Measurements from ENCODE around the gene TRIM71.

TRIM71 gene

GRCh38 chr3:32850226-32850625 lies 32.4 kb downstream of the TRIM71 start:
- Histone ChIP-seq H3K14ac (ENCODE audit: low read length in 2 of 2) (no peak overlapping the region), H2BK120ac (ENCODE audit: low read depth, low read length) (no peak overlapping the region), H3K18ac (ENCODE audit: low read depth in 1 of 2, low read length in 2 of 2) (no peak overlapping the region), H3K4me2 (ENCODE audit: low read length, poor library complexity, severe bottlenecking) (no peak overlapping the region), H2AFZ (ENCODE audit: low read depth, low read length) (no peak overlapping the region), H3K4me1 (ENCODE audit: control insufficient read depth, insufficient read depth, low read depth, low read length) (no peaks in the 10 kb centered on the region), H3K9me3 (ENCODE audit: control insufficient read depth, low read length) (no peaks in the 10 kb centered on the region), H2AK5ac (ENCODE audit: low read length, severe bottlenecking) (no peak overlapping the region), H2BK15ac (ENCODE audit: low read depth, poor library complexity, severe bottlenecking) (no peak overlapping the region), H3K4me3 (ENCODE audit: insufficient read depth in 1 of 2, low read depth in 1 of 2, low read length in 2 of 2) (no peak overlapping the region), H3K36me3 (ENCODE audit: control insufficient read depth in 1 of 2, insufficient read depth in 2 of 2, low read depth in 1 of 2, low read length in 2 of 2) (no peaks in the 10 kb centered on the region), H4K8ac (ENCODE audit: low read length) (no peak overlapping the region), H3K23ac (ENCODE audit: low read length in 2 of 2) (no peak overlapping the region), H4K91ac (ENCODE audit: low read length) (no peak overlapping the region), H3K9ac (ENCODE audit: low read length) (no peak overlapping the region), H2BK12ac (ENCODE audit: low read length in 2 of 2) (no peak overlapping the region), H3K79me1 (replicated peaks; ENCODE audit: low read length, poor library complexity, severe bottlenecking) (no peaks in the 10 kb centered on the region), H2BK5ac (ENCODE audit: low read depth, low read length, poor library complexity, severe bottlenecking) (no peak overlapping the region), H3K27ac (ENCODE audit: low read length, poor library complexity, severe bottlenecking) (no peak overlapping the region), H3K4ac (ENCODE audit: low read depth in 1 of 2, low read length in 2 of 2) (no peak overlapping the region), H3K27me3 (ENCODE audit: control insufficient read depth in 1 of 2, insufficient read depth in 1 of 2, low read length in 2 of 2) (peaks cover 7 to 11% of the 10 kb centered on the region in 2 experiments)
- DNase-seq = peak; percentile 5
- WGBS = 97% methylated on average over 1 of the region's 3 CpGs

- no peak overlapping the region for H2BK15ac ChIP-seq (ENCODE audit: low read depth, poor library complexity, severe bottlenecking)
- no peak overlapping the region for H2AK5ac ChIP-seq (ENCODE audit: low read length, severe bottlenecking)
- H3K4me1 ChIP-seq (ENCODE audit: control insufficient read depth, insufficient read depth, low read depth, low read length) = no peaks in the 10 kb centered on the region
- H3K4me3 ChIP-seq (ENCODE audit: insufficient read depth in 1 of 2, low read depth in 1 of 2, low read length in 2 of 2) = no peak overlapping the region
- H3K79me1 ChIP-seq (replicated peaks; ENCODE audit: low read length, poor library complexity, severe bottlenecking) = no peaks in the 10 kb centered on the region
- H3K18ac ChIP-seq (ENCODE audit: low read depth in 1 of 2, low read length in 2 of 2) = no peak overlapping the region
- H3K4me2 ChIP-seq (ENCODE audit: low read length, poor library complexity, severe bottlenecking) = no peak overlapping the region
- no peak overlapping the region for H4K8ac ChIP-seq (ENCODE audit: low read length)
- no peak overlapping the region for H2BK120ac ChIP-seq (ENCODE audit: low read depth, low read length)
- H4K91ac ChIP-seq (ENCODE audit: low read length) = no peak overlapping the region
- H3K14ac ChIP-seq (ENCODE audit: low read length in 2 of 2) = no peak overlapping the region
- H3K4ac ChIP-seq (ENCODE audit: low read depth in 1 of 2, low read length in 2 of 2) = no peak overlapping the region
- no peaks in the 10 kb centered on the region for H3K36me3 ChIP-seq (ENCODE audit: control insufficient read depth in 1 of 2, insufficient read depth in 2 of 2, low read depth in 1 of 2, low read length in 2 of 2)
- H2BK5ac ChIP-seq (ENCODE audit: low read depth, low read length, poor library complexity, severe bottlenecking) = no peak overlapping the region
- DNase-seq = no peak
- 36% methylated on average over 2 of the region's 5 CpGs for WGBS
- H3K9ac ChIP-seq (ENCODE audit: low read length) = no peak overlapping the region
- no peak overlapping the region for H3K23ac ChIP-seq (ENCODE audit: low read length in 2 of 2)
- H3K9me3 ChIP-seq (ENCODE audit: control insufficient read depth, low read length) = no peaks in the 10 kb centered on the region
- H3K27me3 ChIP-seq (ENCODE audit: control insufficient read depth in 1 of 2, insufficient read depth in 1 of 2, low read length in 2 of 2) = peaks cover 7 to 11% of the 10 kb centered on the region in 2 experiments
- H3K27ac ChIP-seq (ENCODE audit: low read length, poor library complexity, severe bottlenecking) = no peak overlapping the region
- no peak overlapping the region for H2BK12ac ChIP-seq (ENCODE audit: low read length in 2 of 2)
- no peak overlapping the region for H2AFZ ChIP-seq (ENCODE audit: low read depth, low read length)
Measured at GRCh38 chr3:32850636-32851035, 32.8 kb downstream of the TRIM71 start.

DNA sequence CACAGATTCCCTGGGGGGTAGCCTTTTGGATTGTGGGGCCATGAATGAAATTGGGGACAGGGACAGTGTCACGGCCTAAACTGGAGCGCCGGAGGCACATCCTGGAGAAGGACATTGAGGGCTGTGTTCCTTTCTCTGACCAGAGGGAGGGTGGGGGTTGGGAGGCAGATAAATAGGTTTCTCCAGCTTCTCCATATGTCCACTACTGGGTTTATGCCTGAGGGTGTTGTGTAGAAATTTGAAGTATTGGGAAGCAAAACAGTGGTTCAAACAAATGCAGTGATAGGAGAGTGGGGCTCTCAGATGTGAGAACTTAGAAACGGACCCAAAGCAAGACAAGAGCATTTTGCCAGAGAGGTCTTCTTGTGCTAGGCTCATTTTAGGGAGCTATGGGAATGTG lies 34.3 kb downstream of the TRIM71 start:
- no peak overlapping the region for H4K91ac ChIP-seq (ENCODE audit: low read length)
- H3K27me3 ChIP-seq (ENCODE audit: control insufficient read depth in 1 of 2, insufficient read depth in 1 of 2, low read length in 2 of 2) = peaks cover 11% of the 10 kb centered on the region in 2 experiments
- H3K27ac ChIP-seq (ENCODE audit: low read length, poor library complexity, severe bottlenecking) = no peak overlapping the region
- no peak overlapping the region for H3K4ac ChIP-seq (ENCODE audit: low read depth in 1 of 2, low read length in 2 of 2)
- H3K4me1 ChIP-seq (ENCODE audit: control insufficient read depth, insufficient read depth, low read depth, low read length) = no peaks in the 10 kb centered on the region
- no peak overlapping the region for H2BK120ac ChIP-seq (ENCODE audit: low read depth, low read length)
- DNase-seq = no peak
- no peak overlapping the region for H3K23ac ChIP-seq (ENCODE audit: low read length in 2 of 2)
- H2BK12ac ChIP-seq (ENCODE audit: low read length in 2 of 2) = no peak overlapping the region
- no peak overlapping the region for H4K8ac ChIP-seq (ENCODE audit: low read length)
- H3K36me3 ChIP-seq (ENCODE audit: control insufficient read depth in 1 of 2, insufficient read depth in 2 of 2, low read depth in 1 of 2, low read length in 2 of 2) = no peaks in the 10 kb centered on the region
- H3K4me2 ChIP-seq (ENCODE audit: low read length, poor library complexity, severe bottlenecking) = no peak overlapping the region
- no peak overlapping the region for H2AK5ac ChIP-seq (ENCODE audit: low read length, severe bottlenecking)
- H2BK5ac ChIP-seq (ENCODE audit: low read depth, low read length, poor library complexity, severe bottlenecking) = no peak overlapping the region
- no peak overlapping the region for H2BK15ac ChIP-seq (ENCODE audit: low read depth, poor library complexity, severe bottlenecking)
- no peak overlapping the region for H3K9ac ChIP-seq (ENCODE audit: low read length)
- no peaks in the 10 kb centered on the region for H3K79me1 ChIP-seq (replicated peaks; ENCODE audit: low read length, poor library complexity, severe bottlenecking)
- no peaks in the 10 kb centered on the region for H3K9me3 ChIP-seq (ENCODE audit: control insufficient read depth, low read length)
- H3K4me3 ChIP-seq (ENCODE audit: insufficient read depth in 1 of 2, low read depth in 1 of 2, low read length in 2 of 2) = no peak overlapping the region
- no peak overlapping the region for H3K18ac ChIP-seq (ENCODE audit: low read depth in 1 of 2, low read length in 2 of 2)
- WGBS = 91% methylated on average over 4 of the region's 4 CpGs
- no peak overlapping the region for H2AFZ ChIP-seq (ENCODE audit: low read depth, low read length)
- no peak overlapping the region for H3K14ac ChIP-seq (ENCODE audit: low read length in 2 of 2)

DNA sequence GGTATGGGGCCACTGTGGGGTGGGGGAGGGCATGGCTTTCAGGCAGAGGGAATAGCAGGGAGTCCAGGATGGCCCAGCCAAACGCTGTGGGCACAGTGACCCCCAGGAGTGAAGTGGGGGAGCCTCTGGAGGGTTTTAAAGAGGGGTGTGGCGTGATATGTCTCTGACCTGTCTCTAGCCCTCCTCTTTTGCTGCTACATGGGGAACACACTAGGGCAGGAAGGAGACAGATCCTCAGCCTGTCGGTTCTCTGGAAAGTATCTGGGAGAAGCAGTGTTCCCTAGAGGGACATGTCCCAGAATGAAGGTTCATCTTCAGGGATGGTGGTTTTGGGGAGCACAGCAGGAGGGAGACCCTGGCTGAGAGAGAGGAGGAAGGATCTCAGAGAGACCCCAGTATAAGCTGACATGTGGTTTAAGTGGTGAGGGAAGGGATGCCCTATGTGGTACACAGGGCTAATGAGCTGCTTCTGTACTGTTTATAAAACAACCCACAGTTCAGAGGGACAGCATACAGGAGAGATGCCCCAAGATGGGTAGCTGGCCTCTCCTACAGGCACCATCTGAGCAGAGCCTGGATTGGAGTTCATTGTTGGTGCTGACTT lies 37.7 kb downstream of the TRIM71 start:
- no peak overlapping the region for H3K23ac ChIP-seq (ENCODE audit: low read length in 2 of 2)
- H3K4me2 ChIP-seq (ENCODE audit: low read length, poor library complexity, severe bottlenecking) = no peak overlapping the region
- WGBS = 76% methylated on average over 3 of the region's 3 CpGs
- no peaks in the 10 kb centered on the region for H3K4me1 ChIP-seq (ENCODE audit: control insufficient read depth, insufficient read depth, low read depth, low read length)
- H3K14ac ChIP-seq (ENCODE audit: low read length in 2 of 2) = peak overlapping the region in 1 of 2 experiments; percentile 56
- no peak overlapping the region for H3K9ac ChIP-seq (ENCODE audit: low read length)
- no peak overlapping the region for H3K27ac ChIP-seq (ENCODE audit: low read length, poor library complexity, severe bottlenecking)
- H2BK12ac ChIP-seq (ENCODE audit: low read length in 2 of 2) = no peak overlapping the region
- H2BK15ac ChIP-seq (ENCODE audit: low read depth, poor library complexity, severe bottlenecking) = no peak overlapping the region
- H3K4ac ChIP-seq (ENCODE audit: low read depth in 1 of 2, low read length in 2 of 2) = no peak overlapping the region
- H3K9me3 ChIP-seq (ENCODE audit: control insufficient read depth, low read length) = no peaks in the 10 kb centered on the region
- H3K18ac ChIP-seq (ENCODE audit: low read depth in 1 of 2, low read length in 2 of 2) = no peak overlapping the region
- H3K36me3 ChIP-seq (ENCODE audit: control insufficient read depth in 1 of 2, insufficient read depth in 2 of 2, low read depth in 1 of 2, low read length in 2 of 2) = no peaks in the 10 kb centered on the region
- H3K79me1 ChIP-seq (replicated peaks; ENCODE audit: low read length, poor library complexity, severe bottlenecking) = no peaks in the 10 kb centered on the region
- H3K27me3 ChIP-seq (ENCODE audit: control insufficient read depth in 1 of 2, insufficient read depth in 1 of 2, low read length in 2 of 2) = peaks cover 11 to 17% of the 10 kb centered on the region in 2 experiments
- H2BK120ac ChIP-seq (ENCODE audit: low read depth, low read length) = no peak overlapping the region
- H2BK5ac ChIP-seq (ENCODE audit: low read depth, low read length, poor library complexity, severe bottlenecking) = no peak overlapping the region
- no peak overlapping the region for H2AK5ac ChIP-seq (ENCODE audit: low read length, severe bottlenecking)
- H3K4me3 ChIP-seq (ENCODE audit: insufficient read depth in 1 of 2, low read depth in 1 of 2, low read length in 2 of 2) = no peak overlapping the region
- H2AFZ ChIP-seq (ENCODE audit: low read depth, low read length) = no peak overlapping the region
- H4K91ac ChIP-seq (ENCODE audit: low read length) = no peak overlapping the region
- no peak for DNase-seq
- no peak overlapping the region for H4K8ac ChIP-seq (ENCODE audit: low read length)
